Neural crest cell (in vitro differentiated cells): Measurements from ENCODE around the gene SH3TC2. TPM values are rescaled to one million over a fixed set of nuclear protein-coding genes. Genes with fewer than 3 reads are reported as not detected.

ENCODE experiments used
- DNase-seq: peaks from one replicate; pipeline ENCODE4 v3.0.0; 2021; ENCODE audit warnings: low read depth, mixed read lengths, low spot score
- H3K27ac Mint-ChIP-seq: one replicate; pipeline ENCODE4 v1.8.0; 2021; ENCODE audit warnings: mild to moderate bottlenecking, mixed read lengths; ENCODE audit not compliant: unreplicated experiment
- H3K27me3 Mint-ChIP-seq: 2 replicates; pipeline ENCODE4 v1.8.0; 2021; ENCODE audit warnings: low read depth, mild to moderate bottlenecking, mixed read lengths
- H3K36me3 Mint-ChIP-seq: 2 replicates; pipeline ENCODE4 v1.8.0; 2021; ENCODE audit warnings: low read depth, mild to moderate bottlenecking, mixed read lengths
- H3K4me1 Mint-ChIP-seq: 2 replicates; pipeline ENCODE4 v1.8.0; 2021; ENCODE audit warnings: mixed read lengths
- H3K4me3 Mint-ChIP-seq: one replicate; pipeline ENCODE4 v1.8.0; 2021; ENCODE audit warnings: mild to moderate bottlenecking, mixed read lengths
- H3K9me3 Mint-ChIP-seq: 2 replicates; pipeline ENCODE4 v1.8.0; 2021; ENCODE audit warnings: mixed read lengths
- CTCF ChIP-seq: fragments of 200-600 bp; sonication (generic); conservative IDR thresholded peaks from 2 replicates; pipeline ENCODE4 v1.5.0; 2021; ENCODE audit warnings: antibody characterized with exemption, mild to moderate bottlenecking
- total RNA-seq: library from RNA; stranded (reverse); gene quantifications from 2 replicates; pipeline ENCODE4 v1.2.1, GENCODE V29; 2021

The SH3TC2 gene
- total RNA-seq, 1 donor from 2014 or later: 9.3 TPM

- no peaks in the 10 kb centered on the region for H3K27me3 Mint-ChIP-seq
- no peaks in the 10 kb centered on the region for H3K9me3 Mint-ChIP-seq
- peaks cover 2% of the 10 kb centered on the region for H3K36me3 Mint-ChIP-seq
- no peak overlapping the region for H3K4me3 Mint-ChIP-seq
- peak overlapping the region; percentile 45 for H3K27ac Mint-ChIP-seq
- no peak for TF ChIP-seq CTCF
- DNase-seq: no peak
- peaks cover 21% of the 10 kb centered on the region for H3K4me1 Mint-ChIP-seq
Measured at GRCh38 chr5:149018909-149019443, 43.9 kb downstream of the SH3TC2 start.

- Mint-ChIP-seq H3K36me3 (peaks cover 2% of the 10 kb centered on the region), H3K27me3 (no peaks in the 10 kb centered on the region), H3K4me3 (no peak overlapping the region), H3K4me1 (peaks cover 21% of the 10 kb centered on the region), H3K9me3 (no peaks in the 10 kb centered on the region), H3K27ac (no peak overlapping the region)
- TF ChIP-seq CTCF: no peak
- DNase-seq: no peak
Measured at GRCh38 chr5:149017636-149018035, 45.2 kb downstream of the SH3TC2 start.

GRCh38 chr5:149015561-149015960 lies 47.3 kb downstream of the SH3TC2 start:
- Mint-ChIP-seq H3K4me1 (peaks cover 21% of the 10 kb centered on the region), H3K4me3 (no peak overlapping the region), H3K27ac (no peak overlapping the region), H3K36me3 (no peaks in the 10 kb centered on the region), H3K9me3 (no peaks in the 10 kb centered on the region), H3K27me3 (no peaks in the 10 kb centered on the region)
- TF ChIP-seq CTCF: no peak
- DNase-seq: no peak

- Mint-ChIP-seq H3K4me3 (no peak overlapping the region), H3K36me3 (no peaks in the 10 kb centered on the region), H3K27ac (no peak overlapping the region), H3K27me3 (no peaks in the 10 kb centered on the region), H3K4me1 (peaks cover 17% of the 10 kb centered on the region), H3K9me3 (no peaks in the 10 kb centered on the region)
- no peak for TF ChIP-seq CTCF
- no peak for DNase-seq
Measured at GRCh38 chr5:149015126-149015525, 47.7 kb downstream of the SH3TC2 start.

GRCh38 chr5:149014571-149015031 lies 48.3 kb downstream of the SH3TC2 start:
- Mint-ChIP-seq H3K4me1 (peaks cover 12% of the 10 kb centered on the region), H3K36me3 (no peaks in the 10 kb centered on the region), H3K27me3 (no peaks in the 10 kb centered on the region), H3K9me3 (no peaks in the 10 kb centered on the region), H3K4me3 (no peak overlapping the region), H3K27ac (no peak overlapping the region)
- TF ChIP-seq CTCF: no peak
- no peak for DNase-seq

GRCh38 chr5:149013796-149014195 lies 49.1 kb downstream of the SH3TC2 start:
- Mint-ChIP-seq H3K4me1 (peaks cover 4% of the 10 kb centered on the region), H3K36me3 (no peaks in the 10 kb centered on the region), H3K27ac (no peak overlapping the region), H3K27me3 (no peaks in the 10 kb centered on the region), H3K9me3 (no peaks in the 10 kb centered on the region), H3K4me3 (no peak overlapping the region)
- DNase-seq: no peak
- TF ChIP-seq CTCF: no peak
